Adipose tissue (tissue), 3 donors: ENCODE data around the gene DENND4B. TPM values are rescaled to one million over a fixed set of nuclear protein-coding genes. Genes with fewer than 3 reads are reported as not detected.
"Not testable (repeated sequence)": the region's sequence is repeated elsewhere in the genome, so short reads cannot be mapped to it uniquely, and the experiment has no call there.

Experiments used
- H3K27ac ChIP-seq: one replicate; pipeline ENCODE4 v1.5.1; 2013; ENCODE audit warnings: low read depth, low read length
- WGBS, 3 donors: extraction: QIAGEN DNeasy Blood & Tissue Kit; methylation state at CpG; one replicate each; pipeline ENCODE4 v1.1.7; 2013; 5-methylcytosine and 5-hydroxymethylcytosine counted together
- polyA plus RNA-seq, 3 donors: library from polyadenylated mRNA; stranded (reverse); fragments of 200-250 nt; gene quantifications; one replicate each; pipeline ENCODE4 v1.2.3, GENCODE V29; 2013
- donor health status: healthy with polysubstance abuse.
- donor health status: Bipolar disorder and iron deficiency.
- donor health status: healthy.

The DENND4B gene, protein sequence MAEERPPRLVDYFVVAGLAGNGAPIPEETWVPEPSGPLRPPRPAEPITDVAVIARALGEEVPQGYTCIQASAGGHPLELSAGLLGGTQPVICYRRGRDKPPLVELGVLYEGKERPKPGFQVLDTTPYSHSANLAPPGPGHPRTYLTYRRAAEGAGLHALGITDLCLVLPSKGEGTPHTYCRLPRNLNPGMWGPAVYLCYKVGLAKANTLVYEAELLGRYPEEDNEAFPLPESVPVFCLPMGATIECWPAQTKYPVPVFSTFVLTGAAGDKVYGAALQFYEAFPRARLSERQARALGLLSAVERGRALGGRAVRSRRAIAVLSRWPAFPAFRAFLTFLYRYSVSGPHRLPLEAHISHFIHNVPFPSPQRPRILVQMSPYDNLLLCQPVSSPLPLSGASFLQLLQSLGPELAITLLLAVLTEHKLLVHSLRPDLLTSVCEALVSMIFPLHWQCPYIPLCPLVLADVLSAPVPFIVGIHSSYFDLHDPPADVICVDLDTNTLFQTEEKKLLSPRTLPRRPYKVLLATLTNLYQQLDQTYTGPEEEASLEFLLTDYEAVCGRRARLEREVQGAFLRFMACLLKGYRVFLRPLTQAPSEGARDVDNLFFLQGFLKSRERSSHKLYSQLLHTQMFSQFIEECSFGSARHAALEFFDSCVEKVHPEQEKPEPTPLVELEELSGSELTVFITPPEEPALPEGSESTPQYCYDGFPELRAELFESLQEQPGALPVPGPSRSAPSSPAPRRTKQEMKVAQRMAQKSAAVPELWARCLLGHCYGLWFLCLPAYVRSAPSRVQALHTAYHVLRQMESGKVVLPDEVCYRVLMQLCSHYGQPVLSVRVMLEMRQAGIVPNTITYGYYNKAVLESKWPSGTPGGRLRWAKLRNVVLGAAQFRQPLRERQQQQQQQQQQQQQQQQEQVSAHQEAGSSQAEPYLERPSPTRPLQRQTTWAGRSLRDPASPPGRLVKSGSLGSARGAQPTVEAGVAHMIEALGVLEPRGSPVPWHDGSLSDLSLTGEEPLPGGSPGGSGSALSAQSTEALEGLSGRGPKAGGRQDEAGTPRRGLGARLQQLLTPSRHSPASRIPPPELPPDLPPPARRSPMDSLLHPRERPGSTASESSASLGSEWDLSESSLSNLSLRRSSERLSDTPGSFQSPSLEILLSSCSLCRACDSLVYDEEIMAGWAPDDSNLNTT (N-terminal part only)
- 10 to 100 TPM; 17.2 to 40.2 (median 37.1) TPM for polyA plus RNA-seq

DNA sequence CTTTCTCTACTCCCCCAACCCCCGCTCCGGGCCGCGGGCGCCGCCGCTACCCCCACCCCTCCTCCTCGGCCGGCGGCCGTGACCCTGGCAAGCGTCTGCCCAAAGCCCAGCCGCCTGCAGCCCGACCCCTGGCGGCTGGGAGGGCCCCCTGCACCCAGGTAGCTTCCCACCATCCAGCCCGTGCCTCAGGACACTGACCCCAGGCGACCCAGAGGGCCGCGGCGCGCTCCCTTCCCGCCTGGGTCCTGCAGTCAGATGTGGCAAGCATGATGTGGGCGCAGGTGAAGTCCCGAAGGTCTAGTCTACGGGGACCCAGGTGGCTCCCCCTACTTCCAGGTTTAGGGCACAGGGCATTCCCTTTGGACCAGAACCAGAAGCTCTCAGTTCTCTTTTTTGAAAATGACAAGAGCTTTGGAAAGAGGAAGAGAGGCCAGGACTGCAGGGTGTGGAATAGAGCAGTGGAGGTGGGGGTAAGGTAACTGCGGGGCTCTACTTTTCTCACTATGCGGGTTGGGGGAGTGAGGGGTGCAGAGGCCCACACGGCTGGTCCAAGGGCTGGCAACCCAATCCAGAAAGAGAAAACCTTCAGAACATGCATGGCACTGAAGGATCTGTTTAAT, at the start of gene DENND4B:
DENND4B (minus strand) TSS at position 97 of the 620 bp plus-strand sequence. CDS start 2,344 bp downstream, outside the sequence.
- 7 to 17% (median 9%) methylated on average over 17 to 28 of the region's 28 CpGs for WGBS, 3 donors
- H3K27ac ChIP-seq = peak within 1 kb of the TSS; percentile 97

DNA sequence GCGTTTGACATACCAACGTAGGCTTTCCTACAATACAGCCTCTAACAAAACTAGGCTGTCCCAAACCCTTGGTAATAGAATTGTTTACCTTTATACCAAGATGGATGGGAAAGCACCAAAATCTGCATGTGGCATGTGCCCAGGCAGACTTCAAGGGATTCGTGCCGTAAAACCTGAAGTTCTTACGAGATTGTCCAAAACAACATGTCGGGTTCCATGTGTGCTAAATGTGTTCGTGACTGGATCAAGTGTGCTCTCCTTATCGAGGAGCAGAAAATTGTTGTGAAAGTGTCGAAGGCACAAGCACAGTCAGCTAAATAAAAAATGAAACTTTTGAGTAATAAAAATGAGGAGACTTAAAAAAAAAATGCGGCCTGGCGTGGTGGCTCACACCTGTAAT, 49.1 kb upstream of the DENND4B start:
- H3K27ac ChIP-seq = no peak overlapping the region
- 92 to 97% (median 97%) methylated on average over 11 of the region's 11 CpGs for WGBS, 3 donors

DNA sequence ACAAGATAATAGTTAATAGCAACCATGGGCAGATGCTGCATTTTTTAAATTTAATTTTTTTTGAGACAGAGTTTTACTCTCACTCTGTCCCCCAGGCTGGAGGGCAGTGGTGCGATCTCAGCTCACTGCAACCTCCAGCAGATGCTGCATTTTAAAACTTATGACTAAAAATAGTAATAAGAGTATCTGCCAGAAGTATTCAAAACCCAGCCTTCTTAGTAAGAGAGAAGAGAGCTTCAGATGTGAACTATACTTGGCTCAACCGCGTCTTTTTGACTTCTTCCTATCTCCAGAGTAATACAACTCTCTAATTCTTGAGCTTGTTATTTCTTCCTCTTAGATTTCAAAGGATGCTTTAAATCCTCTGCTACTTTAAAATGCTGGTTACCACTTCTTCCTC, 48.7 kb upstream of the DENND4B start:
- no peak overlapping the region for H3K27ac ChIP-seq
- 79 to 91% (median 83%) methylated on average over 3 of the region's 3 CpGs for WGBS, 3 donors

DNA sequence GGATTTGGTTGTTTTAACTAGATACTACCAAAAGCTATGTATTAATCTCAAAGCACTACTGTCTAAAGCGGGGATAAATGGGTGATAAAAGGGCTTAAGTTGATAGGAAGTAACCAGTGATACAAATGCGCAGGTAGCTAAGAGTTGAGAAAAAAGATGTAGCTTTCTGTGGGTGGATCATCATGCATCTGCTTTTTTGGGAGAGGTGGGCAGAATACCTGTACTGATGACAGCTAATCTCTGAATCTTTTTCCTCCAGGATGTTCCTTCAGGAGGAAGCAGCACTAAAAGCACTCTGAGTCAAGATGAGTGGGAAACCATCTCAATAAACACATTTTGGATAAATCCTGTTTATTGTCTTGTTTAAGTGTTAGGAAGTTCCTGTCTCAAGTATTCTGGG, 45.3 kb upstream of the DENND4B start:
- WGBS, 3 donors = 84 to 88% (median 86%) methylated on average over 2 of the region's 2 CpGs
- no peak overlapping the region for H3K27ac ChIP-seq

DNA sequence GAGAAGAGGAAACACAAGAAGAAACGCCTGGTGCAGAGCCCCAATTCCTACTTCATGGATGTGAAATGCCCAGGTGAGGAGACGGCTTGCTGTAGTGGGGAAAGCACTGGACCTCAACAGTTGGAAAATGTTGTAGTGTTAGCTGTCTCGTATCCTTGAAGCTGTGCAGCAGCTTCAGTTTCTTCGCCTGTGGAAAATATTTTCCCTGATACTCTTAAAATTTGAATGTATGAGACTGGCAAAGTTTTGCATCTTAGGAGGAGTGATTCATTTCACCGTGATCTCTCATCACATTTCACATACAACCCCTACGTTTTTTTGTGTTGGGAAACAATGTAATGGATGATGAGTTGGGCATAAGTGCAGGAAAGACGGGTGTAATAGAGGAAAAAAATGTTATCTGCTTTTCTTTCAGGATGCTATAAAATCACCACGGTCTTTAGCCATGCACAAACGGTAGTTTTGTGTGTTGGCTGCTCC, 44.7 kb upstream of the DENND4B start:
- peak overlapping the region; percentile 83 for H3K27ac ChIP-seq
- WGBS, 3 donors = 6 to 10% (median 7%) methylated on average over 9 of the region's 9 CpGs

DNA sequence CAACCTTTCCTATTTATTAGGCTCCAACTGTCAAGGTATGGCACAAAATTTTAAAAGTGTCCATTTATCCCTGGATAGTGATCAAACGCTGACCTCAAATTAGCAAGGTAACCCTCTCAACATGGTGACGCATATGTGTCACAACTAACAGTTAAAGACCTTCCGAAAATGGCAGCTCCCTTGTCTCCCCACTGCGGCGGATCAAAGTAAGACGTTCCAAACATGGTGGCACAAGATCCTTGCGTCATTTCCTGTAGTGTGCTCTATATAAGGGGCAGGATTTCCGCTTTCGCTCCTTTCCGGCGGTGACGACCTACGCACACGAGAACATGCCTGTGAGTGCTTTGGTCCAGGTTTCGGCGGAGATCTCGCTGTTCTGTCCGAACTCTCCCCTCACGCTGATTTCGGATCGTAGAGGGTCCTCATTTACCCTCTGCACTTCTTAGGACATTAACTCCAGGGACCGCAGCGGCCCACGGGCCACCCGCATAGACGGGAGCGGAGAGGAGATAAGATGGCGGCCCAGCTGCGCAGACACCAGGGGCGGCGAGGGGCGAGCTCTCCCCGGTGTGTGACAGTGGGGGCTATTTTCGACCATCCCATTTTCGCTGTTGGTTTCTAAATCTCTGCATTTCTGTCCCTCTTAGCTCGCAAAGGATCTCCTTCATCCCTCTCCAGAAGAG, 44.1 kb upstream of the DENND4B start, which contains the start of gene RPS27:
RPS27 (plus strand) TSS at position 295 of the 683 bp plus-strand sequence; CDS start at position 330, 35 bp downstream.
- WGBS, 3 donors = 0% methylated on average over 35 to 36 of the region's 36 CpGs
- peak within 1 kb of the TSS; percentile 83 for H3K27ac ChIP-seq

DNA sequence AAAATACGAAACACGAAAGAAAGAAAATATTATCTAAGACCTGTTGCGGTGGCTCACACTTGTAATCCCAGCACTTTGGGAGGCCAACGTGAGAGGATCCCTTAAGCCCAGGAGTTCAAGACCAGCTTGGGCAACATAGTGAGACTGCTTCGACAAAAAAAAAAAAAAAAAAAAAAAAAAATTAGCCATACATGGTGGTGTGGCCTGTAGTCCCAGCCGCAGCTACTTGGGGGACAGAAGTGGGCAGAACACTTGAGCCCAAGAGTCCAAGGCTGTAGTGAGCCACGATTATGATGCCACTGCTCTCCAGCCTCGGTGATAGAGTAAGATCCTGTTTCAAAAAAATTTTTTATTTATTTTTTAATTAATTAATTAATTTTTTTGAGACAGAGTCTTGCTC, 41.1 kb upstream of the DENND4B start:
- no peak overlapping the region for H3K27ac ChIP-seq
- WGBS, 3 donors = 89 to 91% (median 90%) methylated on average over 8 of the region's 8 CpGs

DNA sequence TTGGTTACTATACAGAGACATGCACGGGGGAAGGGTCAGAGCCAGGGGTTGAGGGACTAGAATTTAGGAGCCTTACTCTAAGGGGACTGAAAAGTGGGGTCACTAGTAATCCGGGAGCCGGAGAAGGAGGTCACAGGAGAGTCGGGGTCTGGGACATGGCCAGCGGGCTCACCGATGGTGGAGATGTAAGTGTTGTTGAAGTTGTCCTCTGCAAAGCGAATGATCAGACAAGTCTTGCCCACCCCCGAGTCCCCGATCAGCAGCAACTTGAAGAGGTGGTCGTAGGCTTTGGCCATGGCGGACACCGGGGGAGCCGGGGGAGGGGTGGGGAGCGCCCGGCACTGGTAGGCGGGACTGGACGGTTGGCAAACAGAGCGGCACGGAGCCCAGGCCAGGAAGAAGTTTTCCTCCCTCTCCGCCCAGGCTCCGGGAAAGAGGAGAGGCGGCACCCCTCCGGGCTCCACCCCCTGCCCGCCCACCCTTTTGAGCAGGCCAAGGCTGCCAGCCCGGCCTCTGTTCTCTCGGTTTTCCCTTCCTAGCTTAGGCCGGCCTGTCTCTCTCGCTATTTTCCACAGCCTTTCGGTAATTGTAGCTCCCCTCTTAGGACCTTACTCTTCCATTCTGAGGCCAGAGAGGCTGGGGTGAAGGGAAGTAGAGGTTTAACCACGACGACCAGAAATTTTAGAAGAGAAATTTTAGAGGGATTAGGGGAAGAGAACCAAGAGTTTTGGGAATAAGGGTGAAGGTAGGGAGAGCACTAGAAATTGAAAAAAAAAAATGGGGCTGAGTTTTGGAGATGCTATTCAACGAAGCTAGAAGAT, 39.6 kb upstream of the DENND4B start, which contains the start of gene RAB13:
RAB13 (minus strand) TSS at position 399 of the 821 bp plus-strand sequence; CDS start at position 296, 103 bp downstream.
- 0 to 4% (median 1%) methylated on average over 29 to 32 of the region's 32 CpGs for WGBS, 3 donors
- H3K27ac ChIP-seq = peak within 1 kb of the TSS; percentile 81

DNA sequence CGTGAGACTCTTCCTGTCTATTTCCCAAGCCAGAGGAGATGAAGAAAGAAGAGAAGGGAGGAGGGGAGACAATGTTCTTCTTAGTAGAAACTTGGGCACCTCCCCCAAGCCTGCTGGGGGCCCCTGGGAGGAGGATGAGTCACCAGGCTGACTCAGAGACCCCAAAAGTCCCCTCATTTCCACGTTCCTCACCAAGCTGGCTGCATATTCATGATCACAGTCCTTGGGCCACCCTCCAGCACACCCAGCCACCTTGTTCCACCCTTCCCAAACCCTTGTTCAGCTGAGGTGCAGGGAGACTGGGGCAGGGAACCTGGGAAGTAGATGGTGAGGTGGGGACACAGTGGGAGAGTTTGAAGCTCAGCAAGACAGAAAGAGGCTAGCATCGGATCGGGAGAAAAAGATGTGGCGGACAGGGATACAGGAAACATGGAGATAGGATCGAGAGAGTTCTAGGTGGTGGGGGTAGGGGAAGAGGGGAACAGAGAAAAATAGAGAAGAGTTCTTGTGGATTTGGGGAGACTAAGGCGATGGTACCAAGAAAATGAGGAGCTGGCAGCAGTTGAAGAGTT, 38.9 kb upstream of the DENND4B start:
- peak overlapping the region; percentile 81 for H3K27ac ChIP-seq
- WGBS, 3 donors = 9 to 12% (median 9%) methylated on average over 7 of the region's 7 CpGs

DNA sequence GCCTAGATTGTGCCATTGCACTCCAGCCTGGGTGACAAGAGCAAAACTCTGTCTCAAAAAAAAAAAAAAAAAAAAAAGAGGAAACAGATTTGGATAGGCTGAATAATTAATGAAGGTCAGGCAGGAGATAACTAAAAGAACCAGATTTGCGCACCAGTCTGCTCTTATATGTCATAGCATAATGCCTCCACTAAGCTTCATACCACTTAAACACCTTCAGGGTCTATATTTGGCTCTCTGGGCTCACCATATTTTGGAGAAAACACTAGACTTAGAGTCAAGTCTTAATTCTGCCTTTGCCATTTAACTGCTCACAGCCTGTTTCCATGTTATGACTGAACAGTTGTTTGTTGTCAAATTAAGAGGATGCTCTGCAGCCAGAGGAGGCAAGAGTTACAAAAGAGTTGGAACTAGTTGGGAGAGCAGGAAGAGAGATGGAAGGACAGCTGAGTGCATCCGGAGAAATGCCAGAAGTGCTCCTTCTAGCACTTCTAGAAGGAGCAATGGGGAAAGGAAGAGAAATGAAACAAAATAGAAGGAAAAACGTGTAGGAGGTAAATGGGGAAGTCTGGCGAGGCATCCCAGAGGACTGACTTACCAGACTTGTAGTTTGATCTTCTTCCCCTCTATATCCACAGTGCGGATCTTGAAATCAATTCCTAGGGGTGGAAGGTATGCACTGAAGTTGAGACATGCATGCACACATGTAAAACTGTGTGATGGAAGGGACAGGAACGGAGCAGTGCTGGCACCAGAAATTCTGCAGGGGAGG, 37.8 kb upstream of the DENND4B start:
- no peak overlapping the region for H3K27ac ChIP-seq
- WGBS, 3 donors = 42 to 73% (median 51%) methylated on average over 6 of the region's 6 CpGs

DNA sequence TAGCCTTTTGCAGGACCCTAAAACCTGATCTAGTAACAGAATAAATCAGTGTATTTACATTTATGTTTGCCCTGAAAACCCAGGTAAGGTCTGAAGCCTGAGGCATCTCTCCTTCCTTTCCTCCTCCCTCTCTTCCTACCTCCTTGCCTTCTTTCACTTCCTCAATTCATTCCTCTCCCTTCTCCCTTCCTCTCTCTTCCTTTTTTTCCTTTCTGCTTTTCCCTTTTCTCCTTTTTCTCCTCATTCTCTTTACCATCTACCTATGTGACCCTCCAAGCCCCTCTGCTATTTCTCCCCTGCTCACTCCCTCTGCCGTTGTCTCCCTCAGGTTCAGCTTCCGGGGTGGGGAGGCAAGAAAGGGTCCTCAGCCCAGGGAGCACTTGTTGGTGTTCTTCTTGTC, 35.2 kb upstream of the DENND4B start:
- not testable (repeated sequence) for H3K27ac ChIP-seq
- 74 to 89% (median 88%) methylated on average over 2 of the region's 2 CpGs for whole genome bisulfite sequencing, 3 donors

DNA sequence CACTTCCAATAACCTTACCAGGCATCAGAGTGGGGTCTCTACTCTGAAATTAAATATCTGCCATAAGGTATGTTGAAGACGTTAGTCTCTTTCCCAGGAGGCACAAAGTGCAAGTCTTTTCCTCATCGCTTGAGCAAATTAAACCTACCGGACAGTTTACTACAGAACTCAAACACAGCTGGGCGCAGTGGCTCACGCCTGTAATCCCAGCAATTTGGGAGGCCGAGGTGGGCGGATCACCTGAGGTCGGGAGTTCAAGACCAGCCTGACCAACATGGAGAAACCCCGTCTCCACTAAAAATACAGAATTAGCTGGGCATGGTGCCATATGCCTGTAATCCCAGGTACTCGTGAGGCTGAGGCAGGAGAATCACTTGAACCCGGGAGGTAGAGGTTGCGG, 32.6 kb upstream of the DENND4B start:
- 90 to 94% (median 91%) methylated on average over 12 of the region's 12 CpGs for WGBS, 3 donors
- not testable (repeated sequence) for H3K27ac ChIP-seq

DNA sequence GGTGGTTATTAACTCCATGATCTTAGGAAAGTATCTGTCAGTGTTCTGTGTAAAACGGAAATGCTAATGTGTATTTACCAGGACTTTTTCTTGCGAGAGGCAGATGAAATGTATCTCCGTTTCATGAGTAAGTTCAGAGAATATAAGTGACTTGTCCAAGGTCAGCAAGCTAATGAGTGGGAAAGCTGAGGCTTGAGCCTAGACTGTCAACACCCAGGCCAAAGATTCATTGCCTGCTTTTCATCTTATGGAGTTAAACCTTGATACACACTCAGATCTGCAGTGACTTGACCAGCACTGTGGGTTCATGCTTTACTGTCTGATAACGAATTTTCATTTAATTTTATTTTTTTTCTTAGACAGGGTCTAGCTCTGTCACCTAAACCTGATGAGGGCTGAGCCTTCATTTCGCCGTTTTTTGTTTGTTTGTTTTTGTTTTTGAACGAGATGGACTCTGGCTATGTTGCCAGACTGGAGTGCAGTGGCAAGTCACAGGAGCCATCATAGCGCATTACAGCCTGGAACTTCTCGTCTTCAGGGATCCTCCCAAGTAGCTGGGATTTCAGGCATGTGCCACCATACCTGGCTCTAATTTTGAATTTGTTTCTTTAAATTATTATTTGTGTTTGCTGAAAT, 31.9 kb upstream of the DENND4B start:
- 57 to 70% (median 69%) methylated on average over 9 of the region's 9 CpGs for WGBS, 3 donors
- no peak overlapping the region for H3K27ac ChIP-seq

DNA sequence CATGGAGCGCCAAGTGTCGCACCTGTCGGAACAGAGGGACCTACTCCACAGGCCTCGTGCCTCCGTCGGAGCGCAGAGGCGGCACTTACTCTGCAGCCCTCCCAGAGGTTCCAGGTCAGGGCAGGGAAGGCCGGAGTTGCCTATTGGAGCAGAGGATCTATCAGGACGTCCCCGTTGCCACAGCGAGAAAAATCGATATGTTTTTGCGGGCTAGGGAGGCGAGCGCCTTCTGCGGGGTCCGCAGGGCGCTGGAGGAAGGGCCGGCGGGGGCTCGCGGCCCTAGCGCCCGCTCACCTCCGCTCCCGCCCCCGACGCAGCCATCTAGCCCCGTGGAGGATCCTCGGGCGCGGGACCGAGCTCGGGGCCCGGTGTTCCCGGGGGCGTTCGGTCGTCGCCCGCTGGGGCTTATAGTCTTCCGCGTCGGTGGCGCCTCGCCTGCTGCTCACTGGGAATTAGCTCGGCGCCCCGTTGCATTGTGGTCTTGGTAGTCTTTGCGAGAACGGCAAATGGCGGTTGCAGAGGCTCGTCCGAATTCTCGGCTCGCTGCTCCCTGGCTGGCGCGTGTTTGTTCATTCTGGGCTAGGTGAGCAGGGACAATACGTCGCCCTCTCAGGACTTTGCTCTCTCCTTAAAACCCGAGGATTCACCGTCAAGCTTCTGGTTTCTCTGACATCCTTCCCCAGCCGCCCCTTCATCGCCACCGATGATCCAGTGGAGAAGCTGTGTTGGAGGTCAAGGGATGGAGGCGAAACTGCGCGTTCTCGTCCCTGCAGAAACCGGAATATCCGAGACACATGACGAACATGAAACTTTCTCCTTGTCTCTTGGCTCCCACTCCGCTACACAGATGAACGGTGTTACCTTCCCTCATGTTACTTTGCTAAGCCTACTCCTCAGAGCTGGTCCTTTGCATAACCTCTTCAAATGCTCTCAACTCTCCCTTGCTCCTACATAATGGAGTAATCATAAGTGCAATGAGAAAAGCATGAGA, 31.0 kb upstream of the DENND4B start, which contains the start of gene JTB:
JTB (minus strand) TSS at position 425 of the 991 bp plus-strand sequence; CDS start at position 3, 422 bp downstream.
- WGBS, 3 donors = 0 to 1% (median 1%) methylated on average over 69 to 75 of the region's 75 CpGs
- H3K27ac ChIP-seq = no peak within 1 kb of the TSS
